GM12878 (cell line): ENCODE data around the gene MAP3K5. TPM values are rescaled to one million over a fixed set of nuclear protein-coding genes. Genes with fewer than 3 reads are reported as not detected.
A peak's percentile ranks its signal among the peaks of the same experiment; 100 is the strongest.

ENCODE experiments used
- ATF3 ChIP-seq: IDR thresholded peaks from 2 replicates; pipeline ENCODE4 v1.6.1; 2011; ENCODE audit warnings: low read depth, mild to moderate bottlenecking, low read length, moderate library complexity, borderline replicate concordance; ENCODE audit errors: extremely low read depth
- DPF2 ChIP-seq: fragments of 450-650 bp; IDR thresholded peaks from 2 replicates; pipeline ENCODE4 v1.6.1; 2017; ENCODE audit warnings: mild to moderate bottlenecking
- ESRRA ChIP-seq: IDR thresholded peaks from 2 replicates; pipeline ENCODE4 v1.6.1; 2012; ENCODE audit warnings: mild to moderate bottlenecking, low read length, improper control_type of control experiment
- FOXM1 ChIP-seq: IDR thresholded peaks from 2 replicates; pipeline ENCODE4 v1.6.1; 2012; ENCODE audit warnings: low read depth, mild to moderate bottlenecking, inconsistent platforms, low read length, moderate library complexity
- GATAD2B ChIP-seq: fragments of 450-650 bp; conservative IDR thresholded peaks from 2 replicates; pipeline ENCODE4 v1.6.1; 2017; ENCODE audit warnings: low read depth, mild to moderate bottlenecking, moderate library complexity
- MXI1 ChIP-seq: fragments of 150-350 bp; IDR thresholded peaks from 2 replicates; pipeline ENCODE4 v1.6.1; 2011; ENCODE audit warnings: low read depth, mild to moderate bottlenecking, inconsistent platforms, low read length, improper control_type of control experiment
- POU2F2 ChIP-seq: IDR thresholded peaks from 3 replicates; pipeline ENCODE4 v1.6.1; 2011; ENCODE audit warnings: low read depth, mild to moderate bottlenecking, low read length, borderline replicate concordance
- RAD21 ChIP-seq: IDR thresholded peaks from 2 replicates; pipeline ENCODE4 v1.6.1; 2011; ENCODE audit warnings: mild to moderate bottlenecking, low read depth, low read length, moderate library complexity; ENCODE audit not compliant: insufficient read depth
- RBBP5 ChIP-seq: fragments of 200-600 bp; sonication (generic); conservative IDR thresholded peaks from 2 replicates; pipeline ENCODE4 v1.6.1; 2016
- RELA ChIP-seq: fragments of 450-650 bp; IDR thresholded peaks from 2 replicates; pipeline ENCODE4 v1.8.0; 2014; ENCODE audit warnings: borderline replicate concordance; ENCODE audit not compliant: partially characterized antibody
- WRNIP1 ChIP-seq: IDR thresholded peaks from 2 replicates; pipeline ENCODE4 v1.6.1; 2011; ENCODE audit warnings: low read depth, low read length, improper control_type of control experiment, borderline replicate concordance
- ZBED1 ChIP-seq: IDR thresholded peaks from 2 replicates; pipeline ENCODE4 v1.6.1; 2016; ENCODE audit warnings: borderline replicate concordance
- ZNF274 ChIP-seq: IDR thresholded peaks from one replicate; pipeline ENCODE4 v1.8.0; 2011; ENCODE audit not compliant: insufficient read length, insufficient read depth
- polyA plus RNA-seq, 11 experiments: library from polyadenylated mRNA; depleted of rRNA in 4 of 11; unstranded in 6 of 11; stranded (reverse) in 5 of 11; fragments of >200 nt; fragmentation: Nextera tagmentation in 4 of 11; fragmentation: Illumina TruSeq in 1 of 11; extraction: Ambion mirVana in 4 of 11; extraction: Trizol in 1 of 11; gene quantifications; 1 replicate in 1 of 11; 2 replicates in 10 of 11; pipeline versions ENCODE4 v1.2.1 to v1.2.3, GENCODE V29; 2011 to 2016; ENCODE audit warnings: inconsistent platforms in 2 of 11, missing spikeins in 2 of 11, low read depth in 1 of 11
- total RNA-seq, 4 experiments: library from RNA; depleted of rRNA in 3 of 4; stranded (reverse); fragments of >200 nt in 3 of 4; fragmentation: Illumina TruSeq in 1 of 4; extraction: Trizol in 1 of 4; gene quantifications; 2 replicates each; pipeline versions ENCODE4 v1.2.1 to v1.2.3, GENCODE V29; 2013 to 2021
- TF ChIP-seq, protein P1 (sequence below): fragments of 450-650 bp; IDR thresholded peaks from 2 replicates; pipeline ENCODE4 v1.6.1; 2017; ENCODE audit warnings: borderline replicate concordance
- TF ChIP-seq, protein P2 (sequence below): IDR thresholded peaks from 2 replicates; pipeline ENCODE4 v1.6.1; 2011; ENCODE audit warnings: mild to moderate bottlenecking, low read depth, low read length, moderate library complexity; ENCODE audit not compliant: insufficient replicate concordance
- TF ChIP-seq, protein P3 (sequence below): IDR thresholded peaks from 2 replicates; pipeline ENCODE4 v1.6.1; 2012; ENCODE audit warnings: low read depth, low read length, improper control_type of control experiment
- TF ChIP-seq, protein P4 (sequence below), 3 experiments: IDR thresholded peaks in 2 of 3; conservative IDR thresholded peaks in 1 of 3; 2 replicates each; pipeline ENCODE4 v1.5.1; 2011; ENCODE audit warnings: low read depth in 3 of 3, low read length in 3 of 3, mild to moderate bottlenecking in 3 of 3, control low read depth in 2 of 3, moderate library complexity in 2 of 3, inconsistent platforms in 1 of 3, mixed read lengths in 1 of 3; ENCODE audit not compliant: control insufficient read depth in 2 of 3, insufficient read depth in 1 of 3; ENCODE audit errors: extremely low read depth in 1 of 3
- TF ChIP-seq, protein P5 (sequence below): fragments of 450-650 bp; formaldehyde crosslinking; IDR thresholded peaks from 2 replicates; pipeline ENCODE4 v1.4.0; 2020; ENCODE audit warnings: mild to moderate bottlenecking, moderate library complexity

Gene MAP3K5
- total and polyA plus RNA-seq, 10 of the 15 experiments (the other 5 are each of a cell fraction or from before 2014, with no cell fraction given), result 5.4 to 34.3 (median 26.4) TPM

GRCh38 chr6:136720045-136720770, 72.1 kb downstream of the MAP3K5 start (continued):
- TF ChIP-seq RELA (no peak), ESRRA (no peak), POU2F2 (no peak), RBBP5 (no peak), WRNIP1 (no peak), RAD21 (0 out of 2 replicates have a peak, but pooled peaks have one; percentile 23), ZBED1 (no peak), MXI1 (no peak), DPF2 (no peak), GATAD2B (no peak), ZNF274 (no peak), ATF3 (no peak), FOXM1 (no peak)
- TF ChIP-seq, protein P1, sequence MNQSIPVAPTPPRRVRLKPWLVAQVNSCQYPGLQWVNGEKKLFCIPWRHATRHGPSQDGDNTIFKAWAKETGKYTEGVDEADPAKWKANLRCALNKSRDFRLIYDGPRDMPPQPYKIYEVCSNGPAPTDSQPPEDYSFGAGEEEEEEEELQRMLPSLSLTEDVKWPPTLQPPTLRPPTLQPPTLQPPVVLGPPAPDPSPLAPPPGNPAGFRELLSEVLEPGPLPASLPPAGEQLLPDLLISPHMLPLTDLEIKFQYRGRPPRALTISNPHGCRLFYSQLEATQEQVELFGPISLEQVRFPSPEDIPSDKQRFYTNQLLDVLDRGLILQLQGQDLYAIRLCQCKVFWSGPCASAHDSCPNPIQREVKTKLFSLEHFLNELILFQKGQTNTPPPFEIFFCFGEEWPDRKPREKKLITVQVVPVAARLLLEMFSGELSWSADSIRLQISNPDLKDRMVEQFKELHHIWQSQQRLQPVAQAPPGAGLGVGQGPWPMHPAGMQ, result no peak
- TF ChIP-seq, protein P2, sequence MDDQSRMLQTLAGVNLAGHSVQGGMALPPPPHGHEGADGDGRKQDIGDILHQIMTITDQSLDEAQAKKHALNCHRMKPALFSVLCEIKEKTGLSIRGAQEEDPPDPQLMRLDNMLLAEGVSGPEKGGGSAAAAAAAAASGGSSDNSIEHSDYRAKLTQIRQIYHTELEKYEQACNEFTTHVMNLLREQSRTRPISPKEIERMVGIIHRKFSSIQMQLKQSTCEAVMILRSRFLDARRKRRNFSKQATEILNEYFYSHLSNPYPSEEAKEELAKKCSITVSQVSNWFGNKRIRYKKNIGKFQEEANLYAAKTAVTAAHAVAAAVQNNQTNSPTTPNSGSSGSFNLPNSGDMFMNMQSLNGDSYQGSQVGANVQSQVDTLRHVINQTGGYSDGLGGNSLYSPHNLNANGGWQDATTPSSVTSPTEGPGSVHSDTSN, result peak; percentile 84
- TF ChIP-seq, protein P3, sequence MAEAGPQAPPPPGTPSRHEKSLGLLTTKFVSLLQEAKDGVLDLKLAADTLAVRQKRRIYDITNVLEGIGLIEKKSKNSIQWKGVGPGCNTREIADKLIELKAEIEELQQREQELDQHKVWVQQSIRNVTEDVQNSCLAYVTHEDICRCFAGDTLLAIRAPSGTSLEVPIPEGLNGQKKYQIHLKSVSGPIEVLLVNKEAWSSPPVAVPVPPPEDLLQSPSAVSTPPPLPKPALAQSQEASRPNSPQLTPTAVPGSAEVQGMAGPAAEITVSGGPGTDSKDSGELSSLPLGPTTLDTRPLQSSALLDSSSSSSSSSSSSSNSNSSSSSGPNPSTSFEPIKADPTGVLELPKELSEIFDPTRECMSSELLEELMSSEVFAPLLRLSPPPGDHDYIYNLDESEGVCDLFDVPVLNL, result no peak
- TF ChIP-seq, protein P4, sequence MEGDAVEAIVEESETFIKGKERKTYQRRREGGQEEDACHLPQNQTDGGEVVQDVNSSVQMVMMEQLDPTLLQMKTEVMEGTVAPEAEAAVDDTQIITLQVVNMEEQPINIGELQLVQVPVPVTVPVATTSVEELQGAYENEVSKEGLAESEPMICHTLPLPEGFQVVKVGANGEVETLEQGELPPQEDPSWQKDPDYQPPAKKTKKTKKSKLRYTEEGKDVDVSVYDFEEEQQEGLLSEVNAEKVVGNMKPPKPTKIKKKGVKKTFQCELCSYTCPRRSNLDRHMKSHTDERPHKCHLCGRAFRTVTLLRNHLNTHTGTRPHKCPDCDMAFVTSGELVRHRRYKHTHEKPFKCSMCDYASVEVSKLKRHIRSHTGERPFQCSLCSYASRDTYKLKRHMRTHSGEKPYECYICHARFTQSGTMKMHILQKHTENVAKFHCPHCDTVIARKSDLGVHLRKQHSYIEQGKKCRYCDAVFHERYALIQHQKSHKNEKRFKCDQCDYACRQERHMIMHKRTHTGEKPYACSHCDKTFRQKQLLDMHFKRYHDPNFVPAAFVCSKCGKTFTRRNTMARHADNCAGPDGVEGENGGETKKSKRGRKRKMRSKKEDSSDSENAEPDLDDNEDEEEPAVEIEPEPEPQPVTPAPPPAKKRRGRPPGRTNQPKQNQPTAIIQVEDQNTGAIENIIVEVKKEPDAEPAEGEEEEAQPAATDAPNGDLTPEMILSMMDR (IDR thresholded peaks at IDR 0.05 in 2 of 3, conservative IDR thresholded peaks at IDR 0.05 in 1 of 3; ENCODE audit: control insufficient read depth in 2 of 3, extremely low read depth in 1 of 3, insufficient read depth in 1 of 3, low read depth in 3 of 3, low read length in 3 of 3), result no peak
- TF ChIP-seq, protein P5, sequence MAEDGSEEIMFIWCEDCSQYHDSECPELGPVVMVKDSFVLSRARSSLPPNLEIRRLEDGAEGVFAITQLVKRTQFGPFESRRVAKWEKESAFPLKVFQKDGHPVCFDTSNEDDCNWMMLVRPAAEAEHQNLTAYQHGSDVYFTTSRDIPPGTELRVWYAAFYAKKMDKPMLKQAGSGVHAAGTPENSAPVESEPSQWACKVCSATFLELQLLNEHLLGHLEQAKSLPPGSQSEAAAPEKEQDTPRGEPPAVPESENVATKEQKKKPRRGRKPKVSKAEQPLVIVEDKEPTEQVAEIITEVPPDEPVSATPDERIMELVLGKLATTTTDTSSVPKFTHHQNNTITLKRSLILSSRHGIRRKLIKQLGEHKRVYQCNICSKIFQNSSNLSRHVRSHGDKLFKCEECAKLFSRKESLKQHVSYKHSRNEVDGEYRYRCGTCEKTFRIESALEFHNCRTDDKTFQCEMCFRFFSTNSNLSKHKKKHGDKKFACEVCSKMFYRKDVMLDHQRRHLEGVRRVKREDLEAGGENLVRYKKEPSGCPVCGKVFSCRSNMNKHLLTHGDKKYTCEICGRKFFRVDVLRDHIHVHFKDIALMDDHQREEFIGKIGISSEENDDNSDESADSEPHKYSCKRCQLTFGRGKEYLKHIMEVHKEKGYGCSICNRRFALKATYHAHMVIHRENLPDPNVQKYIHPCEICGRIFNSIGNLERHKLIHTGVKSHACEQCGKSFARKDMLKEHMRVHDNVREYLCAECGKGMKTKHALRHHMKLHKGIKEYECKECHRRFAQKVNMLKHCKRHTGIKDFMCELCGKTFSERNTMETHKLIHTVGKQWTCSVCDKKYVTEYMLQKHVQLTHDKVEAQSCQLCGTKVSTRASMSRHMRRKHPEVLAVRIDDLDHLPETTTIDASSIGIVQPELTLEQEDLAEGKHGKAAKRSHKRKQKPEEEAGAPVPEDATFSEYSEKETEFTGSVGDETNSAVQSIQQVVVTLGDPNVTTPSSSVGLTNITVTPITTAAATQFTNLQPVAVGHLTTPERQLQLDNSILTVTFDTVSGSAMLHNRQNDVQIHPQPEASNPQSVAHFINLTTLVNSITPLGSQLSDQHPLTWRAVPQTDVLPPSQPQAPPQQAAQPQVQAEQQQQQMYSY (CRISPR knock-in tag), result no peak
